Gastrocnemius medialis (tissue), 4 donors: ENCODE data around the gene ECE2.

Experiments used
- POLR2A ChIP-seq, 2 donors: fragments of 450-650 bp; IDR thresholded peaks; one replicate each; pipeline ENCODE4 v1.6.1; 2017; ENCODE audit warnings: antibody characterized with exemption in 2 of 2, mild to moderate bottlenecking in 2 of 2, moderate library complexity in 2 of 2
- TF ChIP-seq, protein P1 (sequence below), 5 experiments: fragments of 450-650 bp in 3 of 5; fragments of 200-600 bp in 2 of 5; sonication (generic) in 2 of 5; IDR thresholded peaks in 4 of 5; conservative IDR thresholded peaks in 1 of 5; 1 replicate in 4 of 5; 2 replicates in 1 of 5; pipeline ENCODE4 v1.5.1; 2016 to 2019; ENCODE audit warnings: antibody characterized with exemption in 5 of 5, mild to moderate bottlenecking in 3 of 5, moderate library complexity in 3 of 5

DNA sequence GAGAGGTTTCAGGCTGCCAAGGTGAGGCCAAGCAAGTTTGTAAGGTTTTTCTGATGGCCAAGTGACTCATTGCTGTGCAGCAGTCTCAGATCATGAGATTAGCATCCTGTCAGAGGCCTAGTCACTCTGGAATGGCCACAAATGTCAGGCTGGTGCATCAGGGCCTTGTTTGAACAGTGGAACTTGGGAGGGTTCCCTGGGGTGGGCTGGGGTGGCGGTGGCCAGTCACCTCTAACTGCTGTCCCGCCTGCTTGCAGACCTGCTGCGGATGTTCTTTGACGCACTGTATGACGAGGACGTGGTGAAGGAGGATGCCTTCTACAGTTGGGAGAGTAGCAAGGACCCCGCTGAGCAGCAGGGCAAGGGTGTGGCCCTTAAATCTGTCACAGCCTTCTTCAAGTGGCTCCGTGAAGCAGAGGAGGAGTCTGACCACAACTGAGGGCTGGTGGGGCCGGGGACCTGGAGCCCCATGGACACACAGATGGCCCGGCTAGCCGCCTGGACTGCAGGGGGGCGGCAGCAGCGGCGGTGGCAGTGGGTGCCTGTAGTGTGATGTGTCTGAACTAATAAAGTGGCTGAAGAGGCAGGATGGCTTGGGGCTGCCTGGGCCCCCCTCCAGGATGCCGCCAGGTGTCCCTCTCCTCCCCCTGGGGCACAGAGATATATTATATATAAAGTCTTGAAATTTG lies 58.8 kb downstream of the ECE2 start:
- no peak for TF ChIP-seq POLR2A (IDR thresholded peaks at IDR 0.05)
- TF ChIP-seq, protein P1, sequence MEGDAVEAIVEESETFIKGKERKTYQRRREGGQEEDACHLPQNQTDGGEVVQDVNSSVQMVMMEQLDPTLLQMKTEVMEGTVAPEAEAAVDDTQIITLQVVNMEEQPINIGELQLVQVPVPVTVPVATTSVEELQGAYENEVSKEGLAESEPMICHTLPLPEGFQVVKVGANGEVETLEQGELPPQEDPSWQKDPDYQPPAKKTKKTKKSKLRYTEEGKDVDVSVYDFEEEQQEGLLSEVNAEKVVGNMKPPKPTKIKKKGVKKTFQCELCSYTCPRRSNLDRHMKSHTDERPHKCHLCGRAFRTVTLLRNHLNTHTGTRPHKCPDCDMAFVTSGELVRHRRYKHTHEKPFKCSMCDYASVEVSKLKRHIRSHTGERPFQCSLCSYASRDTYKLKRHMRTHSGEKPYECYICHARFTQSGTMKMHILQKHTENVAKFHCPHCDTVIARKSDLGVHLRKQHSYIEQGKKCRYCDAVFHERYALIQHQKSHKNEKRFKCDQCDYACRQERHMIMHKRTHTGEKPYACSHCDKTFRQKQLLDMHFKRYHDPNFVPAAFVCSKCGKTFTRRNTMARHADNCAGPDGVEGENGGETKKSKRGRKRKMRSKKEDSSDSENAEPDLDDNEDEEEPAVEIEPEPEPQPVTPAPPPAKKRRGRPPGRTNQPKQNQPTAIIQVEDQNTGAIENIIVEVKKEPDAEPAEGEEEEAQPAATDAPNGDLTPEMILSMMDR (IDR thresholded peaks at IDR 0.05 in 4 of 5, conservative IDR thresholded peaks at IDR 0.05 in 1 of 5), result no peak
